Measurements from ENCODE around the gene RASSF6.
A peak's percentile ranks its signal among the peaks of the same experiment; 100 is the strongest.
"Not testable (repeated sequence)": the region's sequence is repeated elsewhere in the genome, so short reads cannot be mapped to it uniquely, and the experiment has no call there.

Gene RASSF6

DNA sequence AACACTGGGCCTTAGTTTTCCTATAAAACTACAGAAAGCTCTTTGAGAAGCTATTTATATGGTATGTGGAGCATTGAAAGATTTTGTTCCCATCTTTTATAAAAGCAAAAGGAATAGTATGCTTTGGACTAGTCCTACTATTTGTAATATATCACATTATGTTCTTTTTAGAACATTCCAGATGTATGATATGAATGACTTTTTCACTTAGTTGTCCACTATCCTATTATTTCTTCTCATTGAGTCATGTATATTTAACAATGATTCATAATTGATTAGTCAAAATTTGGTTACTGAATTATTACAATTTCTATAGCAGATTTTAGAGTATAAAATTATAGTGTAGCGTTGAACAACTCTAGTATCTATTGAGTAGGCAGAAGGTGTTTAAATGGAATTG lies 34.2 kb downstream of the RASSF6 start:
- TF ChIP-seq, protein P1, sequence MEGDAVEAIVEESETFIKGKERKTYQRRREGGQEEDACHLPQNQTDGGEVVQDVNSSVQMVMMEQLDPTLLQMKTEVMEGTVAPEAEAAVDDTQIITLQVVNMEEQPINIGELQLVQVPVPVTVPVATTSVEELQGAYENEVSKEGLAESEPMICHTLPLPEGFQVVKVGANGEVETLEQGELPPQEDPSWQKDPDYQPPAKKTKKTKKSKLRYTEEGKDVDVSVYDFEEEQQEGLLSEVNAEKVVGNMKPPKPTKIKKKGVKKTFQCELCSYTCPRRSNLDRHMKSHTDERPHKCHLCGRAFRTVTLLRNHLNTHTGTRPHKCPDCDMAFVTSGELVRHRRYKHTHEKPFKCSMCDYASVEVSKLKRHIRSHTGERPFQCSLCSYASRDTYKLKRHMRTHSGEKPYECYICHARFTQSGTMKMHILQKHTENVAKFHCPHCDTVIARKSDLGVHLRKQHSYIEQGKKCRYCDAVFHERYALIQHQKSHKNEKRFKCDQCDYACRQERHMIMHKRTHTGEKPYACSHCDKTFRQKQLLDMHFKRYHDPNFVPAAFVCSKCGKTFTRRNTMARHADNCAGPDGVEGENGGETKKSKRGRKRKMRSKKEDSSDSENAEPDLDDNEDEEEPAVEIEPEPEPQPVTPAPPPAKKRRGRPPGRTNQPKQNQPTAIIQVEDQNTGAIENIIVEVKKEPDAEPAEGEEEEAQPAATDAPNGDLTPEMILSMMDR (IDR thresholded peaks at IDR 0.05; ENCODE audit: low read depth, low read length), result no peak
- peak in 1 of 2 donors; percentile 41 for DNase-seq (ENCODE audit: low read depth in 2 of 2)
- no peak overlapping the region for H3K4me3 ChIP-seq (replicated peaks in 1 of 2; ENCODE audit: low read depth in 2 of 2, low read length in 2 of 2)

DNA sequence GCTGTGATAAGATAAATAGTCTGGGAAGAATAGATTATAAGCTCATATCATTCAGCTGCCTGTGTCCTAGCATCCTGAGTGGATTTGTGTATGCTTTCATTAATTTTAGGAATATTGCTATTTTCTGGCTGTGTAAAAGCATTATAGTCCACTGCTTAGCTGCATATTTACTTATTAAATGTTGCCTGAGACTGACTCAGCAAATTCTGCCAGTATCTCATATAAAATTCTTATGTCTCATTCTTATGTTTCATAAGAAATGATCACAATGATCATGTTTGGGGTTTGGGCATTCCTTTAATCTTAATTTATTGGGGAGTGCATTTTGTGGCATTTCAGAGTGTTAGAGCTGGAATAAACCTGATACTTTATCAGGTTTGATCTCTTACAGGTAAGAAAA lies 34.9 kb downstream of the RASSF6 start:
- peak; percentile 10 to 28 for DNase-seq (ENCODE audit: low read depth in 2 of 2)
- TF ChIP-seq, protein P1 (IDR thresholded peaks at IDR 0.05; ENCODE audit: low read depth, low read length), result no peak
- no peak overlapping the region for H3K4me3 ChIP-seq (replicated peaks in 1 of 2; ENCODE audit: low read depth in 2 of 2, low read length in 2 of 2)

DNA sequence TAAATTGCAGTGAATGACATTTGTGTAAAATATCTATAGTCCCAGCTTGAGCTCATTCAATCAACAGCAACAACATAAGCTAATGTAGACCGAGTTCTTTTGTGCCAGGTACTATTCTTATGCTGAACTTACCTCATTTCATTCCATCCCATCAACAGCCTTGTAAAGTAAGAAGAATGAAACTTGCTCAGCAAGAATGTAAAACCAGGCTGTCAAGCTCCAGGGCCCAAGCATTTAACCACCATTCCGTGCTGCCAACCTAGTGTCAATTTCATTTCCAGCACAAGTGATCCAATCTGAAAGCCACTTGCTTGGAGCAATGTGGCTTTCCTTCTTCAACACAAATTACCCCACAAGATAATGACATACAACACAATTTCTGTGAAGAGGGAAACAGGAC lies 36.6 kb downstream of the RASSF6 start:
- H3K4me3 ChIP-seq (replicated peaks in 1 of 2; ENCODE audit: low read depth in 2 of 2, low read length in 2 of 2), result no peak overlapping the region
- TF ChIP-seq, protein P1 (IDR thresholded peaks at IDR 0.05; ENCODE audit: low read depth, low read length), result no peak
- no peak for DNase-seq (ENCODE audit: low read depth in 2 of 2)

DNA sequence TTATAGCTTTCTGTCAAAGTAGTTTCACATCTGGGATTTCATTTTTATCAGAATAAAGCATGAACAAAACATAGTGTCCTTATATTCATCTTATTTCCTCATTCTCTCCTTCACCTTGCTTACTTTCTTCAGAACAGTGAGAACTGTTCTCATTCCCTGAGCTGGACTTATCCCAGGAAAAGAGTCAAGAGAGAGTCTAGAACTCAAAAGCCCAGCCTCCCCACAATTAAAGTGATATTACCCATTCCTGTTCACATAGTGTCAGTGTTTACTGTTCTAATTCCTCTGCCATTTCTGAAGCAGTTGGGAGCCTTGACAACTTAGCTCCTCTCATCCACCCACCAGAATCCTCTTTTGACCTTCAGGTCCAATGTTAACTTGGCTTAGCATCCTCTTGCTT lies 42.9 kb downstream of the RASSF6 start:
- H3K4me3 ChIP-seq (replicated peaks in 1 of 2; ENCODE audit: low read depth in 2 of 2, low read length in 2 of 2), result no peak overlapping the region
- DNase-seq (ENCODE audit: low read depth in 2 of 2), result no peak
- TF ChIP-seq, protein P1 (IDR thresholded peaks at IDR 0.05; ENCODE audit: low read depth, low read length), result no peak

DNA sequence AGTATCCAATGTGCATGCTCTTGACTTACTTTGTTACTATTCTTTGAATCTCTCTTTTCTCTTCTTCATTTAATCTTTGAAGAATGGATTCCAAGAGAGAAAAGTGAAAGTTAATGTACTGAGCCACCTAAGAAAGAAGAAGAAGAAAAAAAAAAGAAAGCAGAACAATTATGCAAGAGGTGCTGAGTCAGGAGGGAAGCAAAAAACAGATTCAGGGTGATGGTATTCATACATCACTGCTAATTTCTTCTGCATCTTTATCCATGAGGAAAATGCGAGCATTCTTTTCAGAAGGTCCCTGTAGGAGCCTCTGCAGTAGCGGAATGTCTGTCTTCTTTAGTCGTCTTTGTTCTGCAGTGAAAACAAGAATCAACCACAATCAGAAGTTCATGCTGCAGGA lies 43.9 kb downstream of the RASSF6 start:
- DNase-seq (ENCODE audit: low read depth in 2 of 2), result peak; percentile 47 to 75
- TF ChIP-seq, protein P1 (IDR thresholded peaks at IDR 0.05; ENCODE audit: low read depth, low read length), result no peak

DNA sequence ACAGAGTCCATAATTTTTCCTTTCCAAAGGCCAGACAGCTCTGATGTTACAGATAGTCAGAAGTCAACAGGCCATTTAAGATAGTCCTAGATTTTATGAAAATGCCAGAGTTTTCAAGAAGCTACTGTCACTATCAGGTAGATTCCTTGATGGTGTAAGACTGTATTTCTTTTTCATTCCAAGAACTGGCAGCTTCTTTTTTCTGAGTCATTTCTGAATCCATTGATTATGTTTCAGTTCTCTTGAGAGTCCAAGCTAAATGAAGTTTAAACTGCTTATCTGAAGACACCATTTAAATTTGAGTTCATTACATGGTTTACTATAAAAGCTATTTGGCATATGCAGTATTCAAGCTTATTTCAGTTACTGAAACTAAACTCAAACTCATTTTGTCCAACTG lies 44.6 kb downstream of the RASSF6 start:
- TF ChIP-seq, protein P1 (IDR thresholded peaks at IDR 0.05; ENCODE audit: low read depth, low read length), result no peak
- H3K4me3 ChIP-seq (replicated peaks in 1 of 2; ENCODE audit: low read depth in 2 of 2, low read length in 2 of 2), result no peak overlapping the region
- DNase-seq (ENCODE audit: low read depth in 2 of 2), result no peak

More for the DNA sequence above, 43.9 kb downstream of the RASSF6 start:
- no peak overlapping the region for H3K4me3 ChIP-seq (replicated peaks in 1 of 2; ENCODE audit: low read depth in 2 of 2, low read length in 2 of 2)

DNA sequence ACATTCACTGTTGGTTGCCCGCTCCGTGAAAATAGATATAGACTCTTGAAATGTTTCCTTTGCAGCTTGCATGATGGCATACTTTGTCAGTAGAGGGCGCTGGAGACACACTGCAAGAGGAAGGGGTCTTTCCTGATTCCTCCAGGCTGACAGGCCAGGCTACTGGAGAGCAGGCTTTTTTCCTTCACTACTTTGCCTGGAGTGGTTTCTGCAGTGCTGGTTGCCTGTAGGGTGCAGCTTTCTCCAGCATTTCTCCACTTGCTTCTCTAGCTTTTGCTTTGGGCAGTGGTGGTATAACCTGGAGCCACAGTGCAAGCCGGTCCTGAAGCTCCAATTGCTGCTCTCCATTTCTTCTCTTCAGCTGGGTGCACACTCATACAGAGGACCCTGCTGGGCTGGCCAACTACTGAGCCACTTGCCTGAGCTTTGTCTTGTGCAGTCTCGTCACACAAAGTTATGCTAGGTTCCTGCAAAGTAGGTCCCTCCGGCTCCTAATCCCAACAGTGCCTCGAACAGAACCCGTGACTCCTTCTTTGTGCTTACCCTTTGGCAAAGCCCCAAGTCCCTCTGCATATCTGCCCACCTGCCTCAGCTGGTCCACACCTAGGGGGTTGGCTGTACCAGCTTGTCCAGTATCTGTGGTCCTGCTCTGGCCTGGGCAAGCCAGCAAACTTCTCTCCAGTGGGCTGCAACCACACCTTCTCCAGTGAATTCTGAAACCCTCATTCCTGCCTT lies 46.3 kb downstream of the RASSF6 start:
- TF ChIP-seq, protein P1 (IDR thresholded peaks at IDR 0.05; ENCODE audit: low read depth, low read length), result peak; percentile 99
- DNase-seq (ENCODE audit: low read depth in 2 of 2), result peak; percentile 94
- no peak overlapping the region for H3K4me3 ChIP-seq (replicated peaks in 1 of 2; ENCODE audit: low read depth in 2 of 2, low read length in 2 of 2)

DNA sequence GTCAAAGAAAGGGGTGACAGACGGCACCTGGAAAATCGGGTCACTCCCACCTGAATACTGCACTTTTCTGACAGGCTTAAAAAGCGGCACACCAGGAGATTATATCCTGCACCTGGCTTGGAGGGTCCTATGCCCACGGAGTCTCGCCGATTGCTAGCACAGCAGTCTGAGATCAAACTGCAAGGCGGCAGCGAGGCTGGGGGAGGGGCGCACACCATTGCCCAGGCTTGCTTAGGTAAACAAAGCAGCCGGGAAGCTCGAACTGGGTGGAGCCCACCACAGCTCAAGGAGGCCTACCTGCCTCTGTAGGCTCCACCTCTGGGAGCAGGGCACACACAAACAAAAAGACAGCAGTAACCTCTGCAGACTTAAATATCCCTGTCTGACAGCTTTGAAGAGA lies 69.4 kb downstream of the RASSF6 start:
- H3K4me3 ChIP-seq (replicated peaks in 1 of 2; ENCODE audit: low read depth in 2 of 2, low read length in 2 of 2); DNase-seq (ENCODE audit: low read depth in 2 of 2): not testable (repeated sequence)
